Ovary (tissue), 3 donors: ENCODE measurements around the gene BECN2.

Source experiments
- CTCF ChIP-seq, 3 donors: fragments of 450-650 bp in 2 of 3; fragments of 200-600 bp in 1 of 3; IDR thresholded peaks; one replicate each; pipeline versions ENCODE4 v1.5.1 to v1.8.0; 2016 to 2022; ENCODE audit warnings: antibody characterized with exemption in 3 of 3, mild to moderate bottlenecking in 1 of 3
- POLR2A ChIP-seq: fragments of 450-650 bp; IDR thresholded peaks from one replicate; pipeline ENCODE4 v1.6.1; 2017; ENCODE audit warnings: antibody characterized with exemption, mild to moderate bottlenecking, moderate library complexity
- donor health status: DM: no; HTN: no; CAD: no.

- TF ChIP-seq CTCF (IDR thresholded peaks at IDR 0.05), result no peak
- TF ChIP-seq POLR2A, result no peak
Measured at GRCh38 chr1:241997401-241997998, 39.9 kb downstream of the BECN2 start.
